ENCODE data around the gene SERP2.

DNA sequence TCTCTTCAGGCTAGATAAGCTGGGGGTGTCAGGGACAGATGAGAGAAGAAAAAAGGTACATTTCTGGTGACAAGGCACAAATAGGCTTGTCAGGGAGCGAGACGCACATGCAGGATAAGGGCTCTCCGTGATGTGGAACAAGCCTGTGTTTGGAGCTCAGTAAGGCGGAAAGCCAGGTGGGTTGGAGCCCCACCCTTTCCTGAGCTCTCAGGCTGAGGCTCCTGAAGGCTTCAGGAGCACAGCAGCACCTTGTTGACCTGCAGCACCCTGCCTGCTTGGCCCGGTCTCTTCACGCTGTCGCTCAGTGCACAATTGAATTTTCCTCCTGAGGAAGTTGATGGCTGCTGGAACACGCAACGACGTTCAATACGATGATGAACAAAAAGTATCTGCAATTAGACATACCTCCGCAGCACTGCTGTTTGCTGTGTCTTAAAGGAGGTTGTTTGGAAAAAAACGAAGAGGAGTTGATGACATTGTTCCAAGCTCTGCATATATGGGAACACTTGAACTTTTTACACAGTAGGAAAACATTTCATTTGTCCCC, 29.3 kb downstream of the SERP2 start:
- TF ChIP-seq TARDBP (IDR thresholded peaks at IDR 0.05; ENCODE audit: borderline replicate concordance) (no peak), YY1 (IDR thresholded peaks at IDR 0.05; ENCODE audit: low read depth, low read length) (no peak), SIN3A (IDR thresholded peaks at IDR 0.05; ENCODE audit: low read depth, low read length) (no peak), CHD2 (IDR thresholded peaks at IDR 0.05; ENCODE audit: borderline replicate concordance, low read depth, low read length) (no peak), MXI1 (IDR thresholded peaks at IDR 0.05; ENCODE audit: low read depth, low read length) (no peak)
- TF ChIP-seq, protein P1, sequence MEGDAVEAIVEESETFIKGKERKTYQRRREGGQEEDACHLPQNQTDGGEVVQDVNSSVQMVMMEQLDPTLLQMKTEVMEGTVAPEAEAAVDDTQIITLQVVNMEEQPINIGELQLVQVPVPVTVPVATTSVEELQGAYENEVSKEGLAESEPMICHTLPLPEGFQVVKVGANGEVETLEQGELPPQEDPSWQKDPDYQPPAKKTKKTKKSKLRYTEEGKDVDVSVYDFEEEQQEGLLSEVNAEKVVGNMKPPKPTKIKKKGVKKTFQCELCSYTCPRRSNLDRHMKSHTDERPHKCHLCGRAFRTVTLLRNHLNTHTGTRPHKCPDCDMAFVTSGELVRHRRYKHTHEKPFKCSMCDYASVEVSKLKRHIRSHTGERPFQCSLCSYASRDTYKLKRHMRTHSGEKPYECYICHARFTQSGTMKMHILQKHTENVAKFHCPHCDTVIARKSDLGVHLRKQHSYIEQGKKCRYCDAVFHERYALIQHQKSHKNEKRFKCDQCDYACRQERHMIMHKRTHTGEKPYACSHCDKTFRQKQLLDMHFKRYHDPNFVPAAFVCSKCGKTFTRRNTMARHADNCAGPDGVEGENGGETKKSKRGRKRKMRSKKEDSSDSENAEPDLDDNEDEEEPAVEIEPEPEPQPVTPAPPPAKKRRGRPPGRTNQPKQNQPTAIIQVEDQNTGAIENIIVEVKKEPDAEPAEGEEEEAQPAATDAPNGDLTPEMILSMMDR (IDR thresholded peaks at IDR 0.05 in 2 of 3, conservative IDR thresholded peaks at IDR 0.05 in 1 of 3; ENCODE audit: control insufficient read depth in 2 of 3, extremely low read depth in 1 of 3, insufficient read depth in 1 of 3, low read depth in 3 of 3, low read length in 3 of 3): no peak
- TF ChIP-seq, protein P2, sequence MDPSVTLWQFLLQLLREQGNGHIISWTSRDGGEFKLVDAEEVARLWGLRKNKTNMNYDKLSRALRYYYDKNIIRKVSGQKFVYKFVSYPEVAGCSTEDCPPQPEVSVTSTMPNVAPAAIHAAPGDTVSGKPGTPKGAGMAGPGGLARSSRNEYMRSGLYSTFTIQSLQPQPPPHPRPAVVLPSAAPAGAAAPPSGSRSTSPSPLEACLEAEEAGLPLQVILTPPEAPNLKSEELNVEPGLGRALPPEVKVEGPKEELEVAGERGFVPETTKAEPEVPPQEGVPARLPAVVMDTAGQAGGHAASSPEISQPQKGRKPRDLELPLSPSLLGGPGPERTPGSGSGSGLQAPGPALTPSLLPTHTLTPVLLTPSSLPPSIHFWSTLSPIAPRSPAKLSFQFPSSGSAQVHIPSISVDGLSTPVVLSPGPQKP (IDR thresholded peaks at IDR 0.05; ENCODE audit: low read depth, low read length): no peak

All from GM12878 (cell line).